HS-27A (cell line): ENCODE data around the gene AK5.
"Not testable (repeated sequence)": the region's sequence is repeated elsewhere in the genome, so short reads cannot be mapped to it uniquely, and the experiment has no call there.

Experiments used
- DNase-seq: peaks from one replicate; pipeline ENCODE4 v3.0.0-alpha.2; 2012; ENCODE audit warnings: low read depth, missing footprints

Gene AK5

DNA sequence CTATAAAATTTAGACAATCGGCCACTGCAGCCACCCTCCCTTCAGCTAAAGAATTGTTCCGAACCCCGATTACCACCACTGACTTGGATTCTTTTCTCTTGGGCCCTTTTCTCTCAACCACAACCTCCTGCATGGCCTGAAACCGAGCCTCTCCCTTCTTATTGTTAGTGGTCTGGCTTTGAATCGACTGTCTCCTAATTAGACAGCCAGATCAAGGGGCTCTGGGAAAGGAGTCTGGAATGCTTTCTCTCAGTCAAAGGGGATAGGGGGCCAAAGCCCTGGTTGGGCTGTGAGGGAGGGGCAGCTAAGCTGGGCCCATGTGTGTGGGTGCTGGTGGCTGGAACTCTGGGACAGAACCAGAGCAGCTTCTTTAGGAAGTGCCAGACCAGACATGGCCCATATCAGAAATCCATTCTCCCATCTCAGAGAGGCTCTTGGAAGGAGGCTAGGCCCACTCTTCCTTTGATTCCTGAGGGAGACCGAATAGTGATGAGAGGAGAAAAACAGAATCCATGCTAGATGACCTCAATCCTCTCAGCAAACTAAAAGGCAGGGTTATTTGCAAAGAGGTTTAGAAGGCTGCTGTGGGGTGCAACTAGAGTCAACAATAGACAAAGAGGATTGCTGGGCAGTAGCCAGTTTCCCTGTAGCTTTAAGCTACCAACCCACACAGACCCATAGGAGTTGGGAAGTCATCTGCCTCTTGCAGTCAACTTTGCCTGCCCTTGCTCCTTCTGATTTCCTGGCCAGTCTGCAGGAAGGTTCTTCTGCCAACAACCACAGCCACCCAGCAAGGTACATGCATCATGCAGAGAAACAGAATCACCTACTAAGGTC, 117.6 kb downstream of the AK5 start:
- no peak for DNase-seq

DNA sequence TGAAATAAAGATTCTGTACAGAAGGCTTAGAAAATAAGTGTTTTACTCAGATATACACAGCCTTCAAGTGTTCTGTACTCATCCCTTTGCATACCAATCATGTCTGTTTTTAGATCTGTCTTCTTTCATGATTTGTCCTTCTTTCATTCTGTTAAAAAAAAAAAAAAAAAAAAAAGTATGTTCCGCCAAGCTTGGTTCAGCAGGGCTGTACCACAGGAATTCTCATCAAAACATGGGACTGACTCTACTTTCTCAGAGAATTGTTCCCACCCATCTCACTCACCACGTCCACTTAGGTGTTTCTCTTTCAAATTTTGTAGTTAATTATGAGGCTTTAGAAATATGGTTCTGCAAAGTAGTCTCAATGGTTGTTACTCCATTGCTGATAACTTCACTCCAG, 119.0 kb downstream of the AK5 start:
- no peak for DNase-seq

DNA sequence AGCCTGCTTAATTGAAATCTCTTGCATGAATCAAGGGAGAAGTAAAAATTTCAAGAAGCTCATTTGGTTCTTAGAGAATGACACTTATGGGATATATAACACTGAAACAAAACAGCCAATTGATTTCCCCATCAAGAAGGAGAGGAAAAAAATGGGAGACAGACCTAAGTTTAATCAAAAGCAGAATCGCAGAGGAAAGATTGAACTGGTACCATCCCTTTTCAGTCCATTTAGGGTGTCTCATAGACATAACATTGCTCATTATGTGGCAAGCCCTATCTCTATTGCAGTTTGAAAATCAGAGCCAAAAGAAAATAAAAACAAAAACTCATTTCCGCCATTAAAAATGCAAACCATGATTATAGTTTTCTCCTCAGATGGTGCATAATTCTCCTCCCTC, 119.6 kb downstream of the AK5 start:
- DNase-seq = no peak

DNA sequence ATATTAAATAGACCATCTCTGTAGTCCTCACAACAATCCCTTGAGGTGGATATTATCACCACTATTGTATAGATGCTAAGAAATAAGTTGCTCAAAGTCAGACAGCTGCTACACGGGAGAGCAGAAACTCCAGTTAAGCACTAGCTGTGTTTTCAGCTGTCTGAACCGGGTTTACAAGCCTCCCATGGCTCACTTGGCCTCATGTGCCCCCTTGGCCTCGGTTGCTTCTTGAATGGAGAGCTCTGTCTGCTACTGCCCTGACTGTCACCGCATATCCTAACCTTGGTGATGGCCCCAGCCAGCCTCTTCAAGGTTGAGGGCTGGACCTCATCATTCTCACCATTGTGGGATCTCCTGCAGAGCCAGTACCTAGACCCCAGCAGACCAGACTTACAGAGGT, 123.4 kb downstream of the AK5 start:
- no peak for DNase-seq

DNA sequence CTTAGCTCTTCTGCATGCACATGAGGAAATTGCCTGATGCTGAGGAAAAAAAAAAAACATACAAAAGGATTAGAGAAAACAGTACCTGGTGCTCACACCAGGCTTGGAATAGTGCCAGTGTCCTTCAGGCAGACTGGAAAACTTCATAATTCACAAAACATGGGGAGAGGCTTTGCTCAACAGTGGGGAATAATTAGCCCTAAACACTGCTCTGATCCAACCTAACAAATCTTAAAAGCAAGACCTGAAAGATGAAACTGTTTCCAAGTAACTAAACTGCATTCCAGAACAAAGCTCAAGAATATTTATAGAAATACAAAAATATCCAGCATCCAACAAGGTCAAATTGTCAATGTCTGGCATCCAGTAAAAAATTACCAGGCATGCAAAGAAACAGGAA, 124.8 kb downstream of the AK5 start:
- no peak for DNase-seq

DNA sequence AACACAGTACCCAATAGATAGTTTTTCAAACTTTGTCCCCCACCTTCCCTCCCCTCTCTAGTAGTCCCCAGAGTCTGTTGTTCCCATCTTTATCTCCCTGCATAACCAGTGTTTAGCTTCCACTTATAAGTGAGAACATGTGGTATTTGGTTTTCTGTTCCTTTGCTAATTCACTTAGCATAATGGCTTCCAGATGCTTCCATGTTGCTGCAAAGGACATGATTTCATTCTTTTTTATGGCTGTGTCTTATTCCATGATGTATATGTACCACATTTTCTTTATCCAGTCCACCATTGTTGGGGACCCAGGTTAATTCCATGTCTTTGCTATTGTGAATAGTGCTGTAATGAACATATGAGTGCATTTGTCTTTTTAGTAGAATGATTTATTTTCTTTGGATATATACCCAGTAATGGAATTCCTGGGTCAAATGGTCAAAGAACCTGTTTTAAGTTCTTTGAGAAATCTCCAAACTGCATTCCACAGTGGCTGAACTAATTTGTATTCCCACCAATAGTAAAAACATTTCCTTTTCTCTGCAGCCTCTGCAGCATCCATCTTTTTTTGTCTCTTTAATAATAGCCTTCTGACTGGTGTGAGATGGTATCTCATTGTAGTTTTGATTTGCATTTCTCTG, 126.0 kb downstream of the AK5 start:
- no peak for DNase-seq

DNA sequence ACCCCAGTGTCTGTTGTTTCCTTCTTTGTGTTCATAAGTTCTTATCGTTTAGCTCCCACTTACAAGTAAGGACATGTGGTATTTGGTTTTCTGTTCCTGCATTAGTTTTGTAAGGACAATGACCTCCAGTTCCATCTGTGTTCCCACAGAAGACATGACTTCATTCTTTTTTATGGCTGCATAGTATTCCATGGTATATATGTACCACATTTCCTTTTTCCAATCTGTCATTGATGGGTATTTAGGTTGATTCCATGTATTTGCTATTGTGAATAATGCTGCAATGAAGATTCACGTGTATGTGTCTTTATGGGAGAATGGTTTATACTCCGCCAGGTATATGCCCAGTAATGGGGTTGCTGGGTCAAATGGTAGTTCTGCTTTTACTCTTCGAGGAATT, 127.1 kb downstream of the AK5 start:
- not testable (repeated sequence) for DNase-seq

DNA sequence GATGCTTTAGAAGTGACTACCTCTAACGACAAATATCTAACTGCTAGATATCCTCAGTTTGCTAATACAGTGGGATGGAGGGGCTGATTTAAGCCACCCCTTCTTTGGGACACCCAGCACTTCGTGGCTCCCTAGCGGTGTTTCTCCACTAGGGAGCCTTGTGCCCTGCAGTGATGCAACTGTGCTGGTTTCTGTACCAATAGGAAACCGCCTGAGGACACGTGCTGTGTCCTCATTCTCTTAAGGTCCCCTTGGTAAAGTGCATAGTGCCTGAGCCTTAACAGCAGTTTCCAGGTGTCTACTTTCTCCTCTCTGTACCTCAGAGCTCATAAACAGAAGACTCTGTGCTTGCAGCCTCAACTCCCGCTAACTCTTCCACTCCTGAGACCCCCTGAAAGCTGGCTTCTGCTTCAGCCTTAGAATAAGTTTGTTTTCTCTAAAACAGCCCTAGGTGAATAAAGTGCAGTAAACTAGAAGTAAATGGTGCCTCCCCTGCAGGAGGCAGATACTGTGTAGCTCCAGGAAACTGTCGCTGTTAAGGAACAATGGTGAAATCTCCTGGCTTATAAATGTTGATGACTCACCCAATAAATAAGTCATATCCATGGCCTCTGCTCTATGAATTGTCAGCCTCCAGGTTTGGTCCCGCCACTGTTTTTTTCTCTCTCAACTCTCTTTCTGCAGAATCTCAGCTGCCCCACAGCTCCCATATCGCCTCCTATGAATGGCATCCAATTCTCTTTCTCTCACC, 130.4 kb downstream of the AK5 start:
- no peak for DNase-seq

DNA sequence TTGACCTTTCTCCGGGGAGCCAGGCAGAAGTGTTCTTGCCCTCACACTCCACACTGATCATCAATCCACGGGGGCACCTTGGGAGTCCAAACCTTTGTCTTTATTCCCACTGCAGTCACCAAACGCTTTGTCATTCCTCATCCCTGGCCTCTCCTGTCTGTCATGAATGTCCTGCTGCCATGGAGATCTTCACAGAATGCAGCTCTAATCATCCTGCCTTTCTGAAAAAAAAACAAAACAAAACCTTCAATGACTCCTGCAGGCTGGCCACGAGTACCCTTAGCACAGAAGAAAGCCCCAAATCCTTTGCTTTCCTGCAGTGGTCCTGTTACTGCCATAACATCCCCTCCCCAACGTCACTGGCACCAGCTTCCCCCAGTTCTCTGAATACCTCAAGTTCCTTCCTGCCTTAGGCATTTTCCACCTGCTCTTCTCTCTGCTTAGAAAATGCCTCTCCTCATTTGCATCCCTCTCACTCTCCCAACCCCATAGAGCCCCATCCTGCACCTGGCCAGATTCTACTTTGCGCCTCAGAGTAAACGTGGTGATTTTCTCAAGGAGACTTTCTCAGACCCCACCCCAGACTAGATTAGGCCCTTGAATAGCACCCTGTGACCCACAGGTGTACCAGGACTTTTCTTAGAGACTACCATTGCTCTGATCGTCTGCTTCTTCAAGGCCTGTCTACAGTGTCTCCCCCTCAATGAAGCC, 131.2 kb downstream of the AK5 start:
- DNase-seq = no peak

DNA sequence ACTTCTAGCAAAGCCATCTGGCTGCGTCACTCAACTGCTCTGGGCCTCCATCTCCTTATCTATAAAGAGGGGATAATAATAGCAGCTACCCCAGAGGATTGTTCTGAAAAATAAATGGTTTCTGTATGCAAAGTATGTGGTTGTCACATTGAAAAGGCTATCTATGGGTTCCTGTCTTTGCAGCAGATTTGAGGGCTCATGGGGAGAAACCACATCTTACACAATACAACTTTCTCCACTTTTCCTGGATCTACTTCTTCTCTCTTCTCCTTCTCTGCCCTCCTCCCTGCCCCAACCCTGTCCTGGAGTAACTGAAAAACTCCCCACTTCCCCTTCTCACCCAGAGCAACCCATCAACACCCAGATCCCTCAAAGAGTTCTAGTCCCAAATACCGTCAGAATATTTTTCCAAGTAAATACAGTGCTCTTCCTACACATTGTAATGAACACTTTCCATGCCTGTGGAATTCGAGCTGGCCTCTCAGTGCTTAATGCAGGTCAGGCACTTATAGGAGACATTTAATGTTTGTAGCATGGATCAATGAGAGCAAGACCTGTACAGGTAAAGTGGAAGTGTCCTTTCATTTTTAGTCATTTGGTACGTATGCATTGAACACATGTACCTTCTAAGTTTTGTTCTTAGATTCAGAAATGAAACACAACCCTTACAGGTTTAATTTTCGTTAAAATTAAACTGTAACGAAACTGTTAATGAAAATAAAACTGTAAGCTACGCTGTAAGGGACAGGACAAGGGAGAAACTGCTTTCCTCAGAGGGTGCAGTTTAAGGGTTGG, 131.9 kb downstream of the AK5 start:
- DNase-seq = no peak

DNA sequence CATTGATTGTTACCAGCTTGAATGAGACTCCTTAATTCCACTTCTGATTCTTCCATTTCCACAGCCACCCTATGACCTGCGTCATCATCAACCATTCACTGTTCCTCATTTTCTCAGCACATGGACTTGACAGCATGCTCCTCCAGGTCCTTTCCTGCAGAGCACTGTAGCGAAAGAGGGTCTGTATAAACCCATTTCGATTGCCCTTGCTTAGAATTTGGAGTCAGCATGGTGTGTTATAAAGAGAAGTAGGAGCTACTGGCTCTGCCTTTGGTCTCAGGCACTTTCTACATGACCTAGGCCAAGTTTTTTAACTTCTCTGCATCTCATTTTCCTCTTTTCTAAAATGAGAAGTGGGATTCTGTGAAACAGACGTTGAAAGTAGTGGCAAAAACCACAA, 133.8 kb downstream of the AK5 start:
- DNase-seq = no peak

DNA sequence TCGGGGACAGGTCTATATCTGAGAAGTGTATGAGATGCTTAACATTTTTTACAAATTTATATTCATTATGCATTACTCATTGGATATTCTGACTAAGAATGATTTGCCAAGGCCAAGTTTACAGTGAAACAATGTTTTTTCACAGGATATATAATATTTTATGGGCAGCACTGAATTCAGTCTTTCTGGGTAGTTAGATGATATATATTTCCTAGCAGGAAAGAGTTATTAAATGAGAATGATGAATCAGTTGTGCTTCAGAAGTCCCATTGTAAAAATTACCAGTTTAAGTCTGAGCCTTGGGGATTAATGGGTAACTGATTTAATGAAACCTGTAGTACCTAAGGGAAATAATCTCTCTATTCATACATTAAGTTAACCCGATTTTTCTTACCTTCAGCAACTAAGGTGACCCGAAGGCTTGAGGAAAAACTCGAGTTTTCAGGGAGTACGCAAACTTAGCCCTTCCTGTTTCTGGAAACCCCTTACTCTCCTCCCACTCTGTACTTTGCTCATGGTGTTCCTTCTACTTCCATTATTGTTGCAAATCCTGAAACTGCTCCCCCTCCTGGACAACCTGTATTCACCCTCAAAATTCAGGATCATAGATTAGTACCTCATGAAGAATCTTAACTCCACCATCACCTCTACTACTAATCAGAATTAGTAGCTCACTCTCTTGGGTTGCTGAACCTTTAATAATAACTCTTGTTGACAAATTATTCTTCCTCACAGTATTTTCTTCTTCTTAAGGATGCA, 135.1 kb downstream of the AK5 start:
- no peak for DNase-seq

DNA sequence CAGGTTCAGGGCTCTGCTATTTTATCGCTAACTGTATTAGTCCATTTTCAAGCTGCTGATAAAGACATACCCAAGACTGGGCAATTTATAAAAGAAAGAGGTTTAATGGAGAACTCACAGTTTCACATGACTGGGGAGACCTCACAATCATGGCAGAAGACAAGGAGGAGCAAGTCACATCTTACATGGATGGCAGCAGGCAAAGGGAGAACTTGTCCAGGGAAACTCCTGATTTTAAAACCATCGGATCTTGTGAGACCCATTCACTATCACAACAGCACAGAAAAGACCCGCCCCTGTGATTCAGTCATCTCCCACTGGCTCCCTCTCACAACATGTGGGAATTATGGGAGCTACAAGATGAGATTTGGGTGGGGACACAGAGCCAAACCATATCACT, 136.2 kb downstream of the AK5 start:
- not testable (repeated sequence) for DNase-seq

DNA sequence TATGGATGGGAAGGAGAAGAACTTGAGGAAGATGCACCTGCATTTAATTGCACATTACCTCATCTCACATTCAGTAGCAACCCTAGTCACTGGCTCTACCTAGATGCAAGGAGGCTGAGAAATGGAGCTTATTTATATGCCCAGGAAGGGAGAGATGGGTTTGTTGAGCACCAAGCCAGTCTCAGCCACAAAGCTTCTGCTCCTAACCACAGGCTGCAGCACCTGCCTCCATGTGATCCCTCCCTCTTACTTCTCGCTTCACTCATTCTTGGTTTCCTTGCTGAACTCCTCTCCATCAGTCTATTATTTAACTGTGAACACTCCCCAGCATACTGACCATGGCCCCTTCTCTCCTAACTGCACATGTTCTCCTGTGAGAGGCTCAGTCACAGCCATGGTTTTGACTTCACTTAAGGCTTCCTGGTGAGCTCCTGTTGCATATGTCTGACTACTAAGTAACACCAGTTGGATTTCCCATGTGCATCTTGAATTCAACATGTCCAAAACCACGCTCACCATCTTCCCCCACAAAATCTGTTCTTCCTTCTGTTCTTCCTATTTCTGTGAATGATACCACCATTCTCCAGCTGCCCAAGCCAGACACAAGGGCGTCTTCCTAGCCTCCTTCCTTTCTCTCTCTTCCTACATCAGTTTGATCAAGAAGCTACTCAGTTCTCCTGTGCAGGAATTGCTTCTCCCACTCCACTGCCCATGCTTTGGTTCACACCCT, 139.8 kb downstream of the AK5 start:
- no peak for DNase-seq

DNA sequence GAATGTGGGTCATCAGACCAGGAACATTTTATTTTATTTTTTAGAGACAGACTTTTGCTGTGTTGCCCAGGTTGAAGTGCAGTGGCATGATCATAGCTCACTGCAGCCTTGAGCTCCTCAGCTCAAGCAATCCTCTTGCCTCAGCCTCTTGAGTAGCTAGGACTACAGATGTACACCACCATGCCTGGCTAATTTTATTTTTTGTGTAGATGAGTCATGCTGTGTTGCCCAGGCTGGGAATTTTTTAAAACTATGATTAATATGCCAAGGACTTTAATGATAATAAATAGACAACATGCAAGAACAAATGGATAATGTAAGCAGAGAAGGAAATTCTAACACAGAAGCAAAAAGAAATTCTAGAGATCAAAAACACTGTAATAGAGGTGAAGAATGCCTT, 142.4 kb downstream of the AK5 start:
- no peak for DNase-seq

DNA sequence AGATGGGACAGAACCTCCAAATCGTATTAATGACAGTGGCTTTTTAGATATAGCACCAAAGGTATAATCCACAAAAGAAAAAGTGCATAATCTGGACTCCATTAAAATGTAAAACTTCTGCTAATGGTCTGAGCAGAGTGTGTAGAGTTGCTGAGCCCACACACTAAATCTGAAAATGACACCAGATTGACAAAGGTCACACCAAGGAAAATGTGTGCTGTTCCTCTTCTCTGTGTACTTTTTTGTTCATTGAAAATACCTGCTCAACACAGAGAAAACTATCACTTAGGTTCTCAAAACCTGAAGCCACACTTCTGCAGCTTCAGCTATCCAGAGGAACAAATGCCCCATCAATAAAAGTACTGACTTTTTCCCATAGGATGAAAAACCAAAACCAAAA, 146.2 kb downstream of the AK5 start:
- no peak for DNase-seq

DNA sequence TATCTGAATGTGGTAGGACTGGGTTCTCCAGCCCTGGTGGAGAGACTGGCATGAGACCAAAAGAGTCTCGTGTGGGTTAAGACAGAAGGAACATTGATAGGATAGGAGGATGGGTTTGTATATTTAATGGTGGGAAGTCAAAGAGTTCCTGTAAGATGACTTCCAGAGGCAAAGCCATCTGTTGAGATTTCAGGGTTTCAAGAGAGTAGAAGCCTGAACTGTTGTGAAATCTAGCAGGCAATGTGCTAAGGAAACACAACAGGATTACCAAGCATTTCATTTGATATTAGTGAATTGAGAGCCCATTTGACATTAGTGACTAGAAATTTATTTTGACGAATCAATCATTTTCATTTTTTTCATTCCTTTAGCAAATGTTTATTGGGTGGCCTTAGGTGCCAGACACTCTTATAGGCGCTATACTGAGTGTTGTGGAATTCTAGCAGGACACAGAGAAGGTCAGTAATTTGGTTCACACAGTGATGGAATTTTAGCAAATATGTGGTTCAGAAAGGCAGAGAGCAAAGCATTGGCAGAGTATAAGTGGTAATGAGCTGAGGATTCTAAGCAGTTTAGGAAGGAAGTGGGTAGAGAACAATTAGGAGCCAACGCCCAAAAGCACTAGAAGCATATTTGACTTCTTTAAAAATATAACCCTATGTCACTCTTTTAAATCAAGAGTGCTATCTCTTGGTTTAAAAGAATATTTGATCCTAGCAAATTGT, 149.3 kb downstream of the AK5 start:
- DNase-seq = no peak

DNA sequence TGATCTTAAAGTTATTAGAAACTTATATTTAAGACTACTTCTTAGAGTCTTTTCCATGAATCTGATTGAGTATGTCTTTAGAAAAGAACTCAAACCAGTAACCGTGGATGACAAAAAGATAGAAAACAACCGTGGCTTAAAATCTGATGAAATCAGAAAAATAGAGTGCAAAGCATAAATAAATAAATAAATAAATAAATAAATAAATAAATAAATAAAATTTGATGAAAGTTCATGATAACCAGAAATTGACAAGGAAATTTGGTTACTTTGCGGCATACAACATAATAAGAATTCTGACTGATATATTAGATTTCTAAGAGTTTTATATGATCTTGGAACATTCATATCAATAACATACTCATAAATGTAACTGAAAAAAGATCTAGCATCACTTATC, 152.1 kb downstream of the AK5 start:
- no peak for DNase-seq

DNA sequence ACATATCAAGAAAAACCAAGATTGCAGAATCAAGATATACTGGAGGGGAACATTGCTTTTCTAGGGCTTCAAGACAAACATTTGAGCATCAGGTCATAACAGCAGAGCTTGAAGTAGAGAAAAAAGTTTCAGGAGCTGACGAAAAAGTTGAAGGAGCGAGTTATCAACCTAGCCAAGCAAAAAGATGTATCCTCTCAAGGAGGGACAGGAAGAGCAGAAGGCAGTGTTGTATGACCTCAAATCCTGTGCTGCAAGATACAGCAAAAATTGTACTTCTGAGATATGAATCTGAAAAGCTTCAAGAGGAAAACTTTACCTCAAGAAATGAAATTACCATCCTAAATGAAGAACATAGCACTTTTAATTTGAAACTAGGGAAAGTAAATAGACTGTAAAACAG, 153.1 kb downstream of the AK5 start:
- no peak for DNase-seq
